Dendritic cell treated with granulocyte-macrophage colony-stimulating factor and Interleukin-4, amounts not matched to agents 40 ng/mL and 50 ng/mL, for 4 days (primary cell): ENCODE measurements around the gene VWA1.

ENCODE experiments used
- H3K27ac Mint-ChIP-seq: one replicate; pipeline ENCODE4 v1.8.0; 2022; ENCODE audit warnings: mild to moderate bottlenecking, mixed read lengths
- H3K27me3 Mint-ChIP-seq: one replicate; pipeline ENCODE4 v1.8.0; 2022; ENCODE audit warnings: mild to moderate bottlenecking, mixed read lengths
- H3K36me3 Mint-ChIP-seq: one replicate; pipeline ENCODE4 v1.8.0; 2022; ENCODE audit warnings: low read depth, mixed read lengths
- H3K4me1 Mint-ChIP-seq: one replicate; pipeline ENCODE4 v1.8.0; 2022; ENCODE audit warnings: low read depth, mixed read lengths
- H3K4me3 Mint-ChIP-seq: one replicate; pipeline ENCODE4 v1.8.0; 2022; ENCODE audit warnings: mild to moderate bottlenecking, moderate library complexity, mixed read lengths
- H3K9me3 Mint-ChIP-seq: one replicate; pipeline ENCODE4 v1.8.0; 2022; ENCODE audit warnings: mixed read lengths
- intact Hi-C: fragments of 100-400 bp; cut with micrococcal nuclease; formaldehyde crosslinking; loops from one replicate; pipeline ENCODE4 v1.15.0; 2022

Gene VWA1

GRCh38 chr1:1432274-1432950 is 3.1 kb upstream of the VWA1 start:
- Mint-ChIP-seq H3K27ac (no peak overlapping the region), H3K36me3 (no peaks in the 10 kb centered on the region), H3K27me3 (peaks cover 88% of the 10 kb centered on the region), H3K4me1 (peaks cover 27% of the 10 kb centered on the region), H3K9me3 (no peaks in the 10 kb centered on the region), H3K4me3 (no peak overlapping the region)
- intact Hi-C loops: no loop called here

- Mint-ChIP-seq H3K4me3 (no peak overlapping the region), H3K27ac (no peak overlapping the region), H3K9me3 (no peaks in the 10 kb centered on the region), H3K36me3 (no peaks in the 10 kb centered on the region), H3K27me3 (peaks cover 94% of the 10 kb centered on the region), H3K4me1 (peaks cover 27% of the 10 kb centered on the region)
- intact Hi-C loops: no loop called here
Observed at GRCh38 chr1:1432951-1433803, 2.3 kb upstream of the VWA1 start.

DNA sequence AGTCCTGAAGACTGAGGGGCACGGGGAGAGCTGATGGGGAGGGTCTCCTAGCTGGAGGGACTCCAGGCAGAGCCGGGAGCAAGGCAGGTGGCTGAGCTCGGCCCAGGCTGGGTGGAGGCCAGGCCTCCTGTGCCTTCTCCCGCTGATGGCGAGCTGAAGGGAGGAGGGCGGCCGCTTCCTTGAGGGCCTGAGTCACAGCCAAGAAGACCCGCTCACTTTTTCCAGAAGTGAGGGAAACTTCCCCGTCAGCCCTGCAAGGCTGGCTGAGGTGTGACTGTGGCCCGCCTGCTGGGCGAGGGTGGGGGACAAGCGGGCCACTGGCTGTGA is 1.7 kb upstream of the VWA1 start:
- peaks cover 94% of the 10 kb centered on the region for H3K27me3 Mint-ChIP-seq
- no peak overlapping the region for H3K4me3 Mint-ChIP-seq
- no peak overlapping the region for H3K27ac Mint-ChIP-seq
- H3K4me1 Mint-ChIP-seq: peaks cover 27% of the 10 kb centered on the region
- H3K36me3 Mint-ChIP-seq: no peaks in the 10 kb centered on the region
- intact Hi-C loops: no loop called here
- no peaks in the 10 kb centered on the region for H3K9me3 Mint-ChIP-seq

DNA sequence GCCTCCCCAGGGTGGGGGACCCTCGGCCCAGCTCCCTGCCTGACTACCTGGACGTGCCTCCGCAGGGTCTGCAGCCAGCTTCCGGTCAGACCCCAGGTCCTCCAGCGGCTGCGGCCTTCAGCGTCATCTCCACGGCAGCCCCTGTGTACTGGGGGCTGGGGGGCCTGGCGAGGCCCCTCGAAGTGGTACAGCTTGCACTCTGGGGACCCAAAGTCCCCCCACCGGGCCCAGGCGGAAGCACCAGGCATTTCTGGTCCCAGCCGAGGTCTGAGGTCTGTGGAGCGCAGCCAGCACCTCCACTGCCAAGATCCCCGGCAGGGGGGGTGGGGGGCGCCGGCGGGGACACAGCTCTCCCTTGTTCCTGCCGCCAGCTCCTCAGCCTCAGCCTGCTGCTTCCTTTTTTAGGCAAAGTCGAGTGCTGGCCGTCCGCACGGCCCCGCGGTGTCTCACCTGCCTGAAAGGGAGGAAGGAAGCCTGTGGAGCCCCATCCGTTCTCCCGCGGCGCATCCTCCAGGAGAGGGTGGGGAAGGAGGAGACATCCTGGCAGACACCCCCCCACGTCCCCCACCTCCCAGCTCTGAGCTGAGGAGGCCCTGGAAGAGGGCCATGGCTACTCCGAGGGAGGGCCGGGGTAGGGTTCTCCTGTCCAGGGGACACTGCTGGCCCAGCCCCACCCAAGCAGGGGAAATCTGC is 1.2 kb upstream of the VWA1 start:
- Mint-ChIP-seq H3K4me1 (peaks cover 27% of the 10 kb centered on the region), H3K36me3 (no peaks in the 10 kb centered on the region), H3K9me3 (no peaks in the 10 kb centered on the region), H3K4me3 (no peak overlapping the region), H3K27ac (no peak overlapping the region), H3K27me3 (peaks cover 94% of the 10 kb centered on the region)
- intact Hi-C loops: no loop called here

DNA sequence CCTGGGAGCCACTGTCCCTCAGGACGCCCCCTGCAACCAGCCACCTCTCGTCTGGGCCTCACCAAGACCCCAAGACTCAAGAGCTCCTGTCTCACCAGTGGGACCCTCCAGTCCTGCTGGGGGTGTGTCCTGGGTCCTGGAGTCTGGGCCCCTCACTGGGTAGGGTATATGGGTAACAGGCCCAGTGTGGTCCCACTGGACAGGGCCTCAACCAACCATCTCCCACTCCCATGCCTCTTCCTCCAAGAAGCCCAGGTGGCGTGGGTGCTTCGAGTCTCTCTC is 725 bp upstream of the VWA1 start:
- Mint-ChIP-seq H3K27me3 (peaks cover 89% of the 10 kb centered on the region), H3K4me3 (no peak overlapping the region), H3K36me3 (no peaks in the 10 kb centered on the region), H3K27ac (no peak overlapping the region), H3K9me3 (no peaks in the 10 kb centered on the region), H3K4me1 (peaks cover 27% of the 10 kb centered on the region)
- intact Hi-C loops: no loop called here

GRCh38 chr1:1435911-1436629 is 580 bp downstream of the VWA1 start:
- intact Hi-C loops: no loop called here
- Mint-ChIP-seq H3K9me3 (no peaks in the 10 kb centered on the region), H3K4me3 (peak overlapping the region; percentile 51), H3K27me3 (peaks cover 86% of the 10 kb centered on the region), H3K27ac (no peak overlapping the region), H3K4me1 (peaks cover 32% of the 10 kb centered on the region), H3K36me3 (no peaks in the 10 kb centered on the region)

- intact Hi-C loops: no loop called here
Observed at GRCh38 chr1:1436630-1437032, 1.1 kb downstream of the VWA1 start.

GRCh38 chr1:1437033-1437903 is 1.8 kb downstream of the VWA1 start:
- Mint-ChIP-seq H3K4me3 (no peak overlapping the region), H3K36me3 (no peaks in the 10 kb centered on the region), H3K27me3 (peaks cover 79% of the 10 kb centered on the region), H3K4me1 (peaks cover 34% of the 10 kb centered on the region), H3K27ac (no peak overlapping the region), H3K9me3 (no peaks in the 10 kb centered on the region)
- intact Hi-C loops: no loop called here

More at GRCh38 chr1:1436630-1437032, 1.1 kb downstream of the VWA1 start:
- Mint-ChIP-seq H3K9me3 (no peaks in the 10 kb centered on the region), H3K27me3 (peaks cover 81% of the 10 kb centered on the region), H3K36me3 (no peaks in the 10 kb centered on the region), H3K4me1 (peaks cover 34% of the 10 kb centered on the region), H3K4me3 (no peak overlapping the region), H3K27ac (no peak overlapping the region)

- Mint-ChIP-seq H3K27me3 (peaks cover 72% of the 10 kb centered on the region), H3K36me3 (no peaks in the 10 kb centered on the region), H3K4me1 (peaks cover 34% of the 10 kb centered on the region), H3K4me3 (no peak overlapping the region), H3K27ac (no peak overlapping the region), H3K9me3 (no peaks in the 10 kb centered on the region)
- intact Hi-C loops: no loop called here
Observed at GRCh38 chr1:1437904-1438376, 2.5 kb downstream of the VWA1 start.

DNA sequence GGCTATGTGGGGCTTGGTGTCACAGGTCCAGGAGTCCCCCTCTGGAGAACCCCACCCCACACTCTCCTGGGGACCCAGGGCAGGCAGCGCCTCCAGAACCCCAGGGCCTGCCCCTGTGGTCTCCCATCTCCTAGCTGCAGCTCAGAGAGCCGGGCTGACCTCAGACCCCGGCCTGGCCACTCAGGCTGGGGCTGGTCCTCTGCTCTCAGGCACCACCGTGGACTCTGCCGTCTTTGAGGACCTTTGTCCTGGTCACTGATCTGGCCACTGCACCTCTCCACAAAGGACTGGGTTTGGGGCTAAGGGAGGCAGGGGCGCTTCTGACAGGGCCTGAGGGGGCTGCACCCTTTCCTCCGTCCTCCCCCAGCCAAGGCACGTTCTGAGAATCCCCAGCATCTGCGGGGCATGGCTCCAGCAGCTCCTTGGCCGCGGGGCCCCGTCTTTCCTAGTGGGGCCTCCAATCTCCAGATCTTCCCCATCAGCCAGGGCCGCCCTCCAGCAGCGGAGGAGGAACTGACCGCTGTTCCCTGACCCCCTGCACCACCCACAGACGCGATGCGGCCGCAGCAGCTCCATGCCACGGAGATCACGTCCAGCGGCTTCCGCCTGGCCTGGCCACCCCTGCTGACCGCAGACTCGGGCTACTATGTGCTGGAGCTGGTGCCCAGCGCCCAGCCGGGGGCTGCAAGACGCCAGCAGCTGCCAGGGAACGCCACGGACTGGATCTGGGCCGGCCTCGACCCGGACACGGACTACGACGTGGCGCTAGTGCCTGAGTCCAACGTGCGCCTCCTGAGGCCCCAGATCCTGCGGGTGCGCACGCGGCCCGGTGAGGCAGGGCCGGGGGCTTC is 3.3 kb downstream of the VWA1 start:
- H3K9me3 Mint-ChIP-seq: no peaks in the 10 kb centered on the region
- peaks cover 64% of the 10 kb centered on the region for H3K27me3 Mint-ChIP-seq
- H3K4me3 Mint-ChIP-seq: no peak overlapping the region
- peaks cover 29% of the 10 kb centered on the region for H3K4me1 Mint-ChIP-seq
- H3K27ac Mint-ChIP-seq: no peak overlapping the region
- H3K36me3 Mint-ChIP-seq: no peaks in the 10 kb centered on the region
- intact Hi-C loops: no loop called here

GRCh38 chr1:1439546-1440261 is 4.2 kb downstream of the VWA1 start:
- H3K27me3 Mint-ChIP-seq: peaks cover 57% of the 10 kb centered on the region
- H3K36me3 Mint-ChIP-seq: no peaks in the 10 kb centered on the region
- no peak overlapping the region for H3K27ac Mint-ChIP-seq
- H3K4me3 Mint-ChIP-seq: no peak overlapping the region
- intact Hi-C loops: no loop called here
- peaks cover 20% of the 10 kb centered on the region for H3K4me1 Mint-ChIP-seq
- no peaks in the 10 kb centered on the region for H3K9me3 Mint-ChIP-seq
